Measurements from ENCODE around the gene SREBF1. TPM values are rescaled to one million over a fixed set of nuclear protein-coding genes. Genes with fewer than 3 reads are reported as not detected.
A peak's percentile ranks its signal among the peaks of the same experiment; 100 is the strongest.

Gene SREBF1
- total RNA-seq (2012; rRNA removed) (3.3 and 3.4 TPM in 2 replicates), polyA plus RNA-seq (2012; rRNA removed) (20.4 and 22.3 TPM in 2 replicates), Bru-seq, nascent RNA (percentile 73 among the genes with signal in this experiment), BruChase-seq, experiment 1, labeled RNA remaining after a 6-hour chase (percentile 83 among the genes with signal in this experiment), BruChase-seq, experiment 2, labeled RNA remaining after a 2-hour chase (percentile 85 among the genes with signal in this experiment)
- 16.2 and 23.6 TPM in 2 replicates for polyA plus RNA-seq (2012; cell fraction: cytosol; rRNA removed)
- 82.8 and 188 TPM in 2 replicates for polyA plus RNA-seq (2012; cell fraction: nucleus; rRNA removed; ENCODE audit: low replicate concordance)
- long read RNA-seq, full-length matches to known transcripts = 8 of 55 reads
- long read RNA-seq, partial matches to known transcripts = 29 of 55 reads
- long read RNA-seq, other reads (novel, unspliced or antisense) = 18 of 55 reads

DNA sequence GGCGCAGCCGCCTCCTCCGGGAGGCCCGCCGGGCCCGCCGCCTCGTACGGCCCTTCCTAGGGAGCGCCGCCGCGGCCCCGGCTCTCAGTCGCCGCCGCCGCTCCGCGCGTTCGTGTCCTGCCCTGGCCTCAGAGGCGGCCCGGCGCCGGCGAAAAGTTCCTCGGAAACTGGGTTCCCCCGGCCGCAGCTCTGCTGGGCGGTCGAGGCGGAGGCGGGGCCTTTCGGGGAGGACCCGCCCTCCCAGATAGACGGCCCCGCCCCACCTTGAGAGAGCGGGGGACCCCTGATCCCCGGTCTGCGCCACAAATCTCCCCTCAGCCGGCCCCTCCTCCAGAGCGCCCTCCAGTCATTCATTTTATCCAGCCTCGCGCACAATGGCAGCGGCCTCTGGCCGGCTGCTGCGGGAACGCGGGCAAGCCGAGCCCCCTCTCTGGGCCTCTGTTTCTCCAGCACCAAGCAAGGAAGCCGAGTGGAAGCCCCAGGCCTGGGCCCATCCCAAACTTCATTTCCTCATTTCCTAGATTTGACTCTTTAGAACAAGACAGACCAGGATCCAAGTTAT lies at the start of gene SREBF1:
Gene SREBF1, minus strand, starts transcription at position 169 of the 562 bp plus-strand sequence. CDS start 169 bp downstream, outside the sequence.
- H3K9ac ChIP-seq (ENCODE audit: low read depth, low read length) = peak within 1 kb of the TSS; percentile 92
- H4K20me1 ChIP-seq (ENCODE audit: insufficient read depth, low read length) = peaks cover 29% of the 10 kb centered on the region
- H3K4me2 ChIP-seq (ENCODE audit: low read depth, low read length) = peak within 1 kb of the TSS; percentile 92
- H3K18ac ChIP-seq (ENCODE audit: low read depth, low read length) = peak within 1 kb of the TSS; percentile 69
- TF ChIP-seq CEBPB (IDR thresholded peaks at IDR 0.05; ENCODE audit: low read depth, low read length) (no peak), POLR2A (IDR thresholded peaks at IDR 0.05; ENCODE audit: low read depth, low read length) (0 out of 2 replicates have a peak, but pooled peaks have one; percentile 54)
- H3K14ac ChIP-seq (replicated peaks; ENCODE audit: low read depth, low read length) = peak within 1 kb of the TSS; percentile 97
- peak within 1 kb of the TSS; percentile 94 for H2BK120ac ChIP-seq (ENCODE audit: low read depth, low read length)
- in situ Hi-C loops (cut with MboI; ENCODE audit: low sequenced_read_pairs) = no loop called here
- H3K4ac ChIP-seq (ENCODE audit: low read depth, low read length) = peak within 1 kb of the TSS; percentile 93
- no peaks in the 10 kb centered on the region for H3K9me3 ChIP-seq (ENCODE audit: control insufficient read depth, insufficient read depth, low read length)
- H3K36me3 ChIP-seq (ENCODE audit: control insufficient read depth, insufficient read depth, low read length) = peaks cover 4% of the 10 kb centered on the region; the same call in 1 of the 2 replicates
- peak within 1 kb of the TSS; percentile 87 for H2AFZ ChIP-seq (replicated peaks; ENCODE audit: low read length, poor library complexity)
- peak within 1 kb of the TSS; percentile 89 for H2BK5ac ChIP-seq (ENCODE audit: low read depth, low read length, poor library complexity, severe bottlenecking)
- H3K23ac ChIP-seq (ENCODE audit: low read depth, low read length) = peak within 1 kb of the TSS; percentile 94
- POLR2A ChIA-PET (ENCODE audit: unreplicated experiment) = interaction anchor here (0.6 kb wide), 1 partner anchor 161 kb away, joined by 3 read pairs; no protein-coding TSS in a partner anchor
- H3K4me1 ChIP-seq (ENCODE audit: control insufficient read depth, insufficient read depth, low read length) = peaks cover 45% of the 10 kb centered on the region
- WGBS, 2 experiments (ENCODE audit: extremely low coverage in 2 of 2, insufficient read length in 1 of 2) = 2% methylated on average over 23 of the region's 52 CpGs; no CpG with 5 or more reads in 1 of the 2 experiments
- peaks cover 34% of the 10 kb centered on the region for H3K9me1 ChIP-seq (ENCODE audit: insufficient read depth, low read length)
- H2AK5ac ChIP-seq (ENCODE audit: low read depth, low read length) = peak within 1 kb of the TSS; percentile 97
- CTCF ChIA-PET = interaction anchor here (0.5 to 0.6 kb wide), 2 partner anchors 84 to 155 kb away, joined by 3 read pairs; no protein-coding TSS in a partner anchor
- no TSS peak for BruUV-seq (replicated peaks)
- peak within 1 kb of the TSS; percentile 92; the same call in 2 of the 3 replicates for H2BK15ac ChIP-seq (ENCODE audit: low read depth, low read length)
- H3K56ac ChIP-seq (ENCODE audit: extremely low read depth, insufficient read depth, low read length) = peak within 1 kb of the TSS; percentile 86
- H4K91ac ChIP-seq (ENCODE audit: insufficient read depth, low read depth, low read length) = peak within 1 kb of the TSS; percentile 97
- H4K8ac ChIP-seq (ENCODE audit: low read depth in 2 of 2, low read length in 2 of 2) = peak within 1 kb of the TSS; percentile 52 to 94
- peak within 1 kb of the TSS; percentile 69 for H4K5ac ChIP-seq (ENCODE audit: low read depth, low read length)
- ATAC-seq (ENCODE audit: low read depth) (peak; percentile 52), DNase-seq (peak; percentile 37)
- H3K27ac ChIP-seq (ENCODE audit: insufficient read depth, low read length) = peak within 1 kb of the TSS; percentile 94
- intact Hi-C loops (cut with micrococcal nuclease) = no loop called here
- H2BK20ac ChIP-seq (ENCODE audit: low read depth, low read length) = peak within 1 kb of the TSS; percentile 30
- dilution Hi-C loops (cut with HindIII; ENCODE audit: low sequenced_read_pairs, unreplicated experiment) = no loop called here
- peaks cover 15 to 63% of the 10 kb centered on the region in 2 experiments for H3K79me1 ChIP-seq (ENCODE audit: low read depth in 1 of 2, low read length in 2 of 2)
- H3K4me3 ChIP-seq (ENCODE audit: insufficient read depth, low read depth, low read length) = peak within 1 kb of the TSS; percentile 89
- H3K27me3 ChIP-seq (ENCODE audit: control insufficient read depth, insufficient read depth, low read length) = no peaks in the 10 kb centered on the region
- H2AK9ac ChIP-seq (replicated peaks; ENCODE audit: low read depth, low read length, poor library complexity) = peak within 1 kb of the TSS; percentile 98

Data from IMR-90 (cell line).